ENCODE results near the gene ABHD10. TPM values are rescaled to one million over a fixed set of nuclear protein-coding genes. Genes with fewer than 3 reads are reported as not detected.

Gene ABHD10
- total RNA-seq, 1 donor from 2014 or later = 37.7 TPM

DNA sequence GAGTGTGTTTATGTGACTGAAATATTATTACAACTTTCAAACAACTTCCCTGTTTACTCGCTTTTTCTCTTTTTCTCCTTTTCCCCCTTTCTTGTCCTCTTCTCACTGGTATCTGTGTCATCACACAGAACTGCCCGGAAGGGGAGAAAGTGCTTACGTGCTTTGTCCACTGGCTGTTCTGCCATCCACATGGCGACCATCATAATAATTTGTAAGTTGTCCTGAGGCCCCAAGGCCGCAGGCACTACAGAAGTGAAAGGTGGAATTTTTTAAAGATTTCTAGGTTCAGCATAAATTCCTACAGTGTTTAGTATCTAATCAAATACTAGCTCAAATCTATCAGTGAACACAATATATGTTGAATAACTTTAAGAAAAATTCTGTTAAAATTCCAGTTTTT is 26.7 kb upstream of the ABHD10 start:
- no peaks in the 10 kb centered on the region for H3K36me3 Mint-ChIP-seq (ENCODE audit: low read depth)
- no peaks in the 10 kb centered on the region for H3K9me3 Mint-ChIP-seq
- H3K4me3 Mint-ChIP-seq = no peak overlapping the region
- no peaks in the 10 kb centered on the region for H3K4me1 Mint-ChIP-seq (ENCODE audit: low read depth)
- H3K27me3 Mint-ChIP-seq (ENCODE audit: insufficient read depth) = peaks cover 9% of the 10 kb centered on the region
- H3K27ac Mint-ChIP-seq = no peak overlapping the region
- DNase-seq (ENCODE audit: low spot score) = no peak
- intact Hi-C loops (cut with micrococcal nuclease) = no loop called here

- peaks cover 13% of the 10 kb centered on the region for H3K27me3 Mint-ChIP-seq (ENCODE audit: insufficient read depth)
- H3K4me3 Mint-ChIP-seq = no peak overlapping the region
- H3K9me3 Mint-ChIP-seq = no peaks in the 10 kb centered on the region
- H3K27ac Mint-ChIP-seq = no peak overlapping the region
- no peaks in the 10 kb centered on the region for H3K36me3 Mint-ChIP-seq (ENCODE audit: low read depth)
- DNase-seq (ENCODE audit: low spot score) = no peak
- intact Hi-C loops (cut with micrococcal nuclease) = no loop called here
- peaks cover 6% of the 10 kb centered on the region for H3K4me1 Mint-ChIP-seq (ENCODE audit: low read depth)
Measured at GRCh38 chr3:111952866-111953450, 25.9 kb upstream of the ABHD10 start.

- no peak overlapping the region for H3K27ac Mint-ChIP-seq
- peaks cover 12% of the 10 kb centered on the region for H3K27me3 Mint-ChIP-seq (ENCODE audit: insufficient read depth)
- no peaks in the 10 kb centered on the region for H3K36me3 Mint-ChIP-seq (ENCODE audit: low read depth)
- peaks cover 6% of the 10 kb centered on the region for H3K4me1 Mint-ChIP-seq (ENCODE audit: low read depth)
- H3K4me3 Mint-ChIP-seq = no peak overlapping the region
- no peak for DNase-seq (ENCODE audit: low spot score)
- H3K9me3 Mint-ChIP-seq = no peaks in the 10 kb centered on the region
- intact Hi-C loops (cut with micrococcal nuclease) = no loop called here
Measured at GRCh38 chr3:111954228-111954990, 24.4 kb upstream of the ABHD10 start.

DNA sequence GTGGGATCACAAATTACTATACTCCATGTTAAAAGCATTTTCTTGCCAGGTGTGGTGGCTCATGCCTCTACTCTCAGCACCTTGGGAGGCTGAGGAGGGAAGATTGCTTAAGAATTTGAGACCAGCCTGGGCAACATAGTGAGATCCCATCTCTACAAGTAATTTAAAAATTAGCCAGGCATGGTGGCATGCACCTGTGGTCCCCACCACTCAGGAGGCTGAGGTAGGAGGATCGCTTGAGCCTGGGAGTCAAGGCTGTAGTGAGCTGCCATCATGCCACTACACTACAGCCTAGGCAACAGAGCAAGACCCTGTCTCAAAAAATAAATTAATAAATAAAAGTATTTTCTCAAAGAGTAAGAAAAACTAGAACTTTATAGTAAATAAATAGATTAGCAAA is 22.9 kb upstream of the ABHD10 start:
- Mint-ChIP-seq H3K4me1 (ENCODE audit: low read depth) (peaks cover 6% of the 10 kb centered on the region), H3K4me3 (no peak overlapping the region), H3K36me3 (ENCODE audit: low read depth) (no peaks in the 10 kb centered on the region), H3K27ac (no peak overlapping the region), H3K9me3 (no peaks in the 10 kb centered on the region), H3K27me3 (ENCODE audit: insufficient read depth) (peaks cover 12% of the 10 kb centered on the region)
- no peak for DNase-seq (ENCODE audit: low spot score)
- intact Hi-C loops (cut with micrococcal nuclease) = no loop called here

GRCh38 chr3:111956449-111956848 is 22.4 kb upstream of the ABHD10 start:
- Mint-ChIP-seq H3K4me1 (ENCODE audit: low read depth) (peaks cover 6% of the 10 kb centered on the region), H3K27ac (no peak overlapping the region), H3K9me3 (no peaks in the 10 kb centered on the region), H3K4me3 (no peak overlapping the region), H3K36me3 (ENCODE audit: low read depth) (no peaks in the 10 kb centered on the region), H3K27me3 (ENCODE audit: insufficient read depth) (peaks cover 12% of the 10 kb centered on the region)
- DNase-seq (ENCODE audit: low spot score) = no peak
- intact Hi-C loops (cut with micrococcal nuclease) = no loop called here

- no peaks in the 10 kb centered on the region for H3K9me3 Mint-ChIP-seq
- no peak overlapping the region for H3K4me3 Mint-ChIP-seq
- DNase-seq (ENCODE audit: low spot score) = no peak
- no peak overlapping the region for H3K27ac Mint-ChIP-seq
- peaks cover 11% of the 10 kb centered on the region for H3K27me3 Mint-ChIP-seq (ENCODE audit: insufficient read depth)
- intact Hi-C loops (cut with micrococcal nuclease) = no loop called here
- no peaks in the 10 kb centered on the region for H3K36me3 Mint-ChIP-seq (ENCODE audit: low read depth)
- H3K4me1 Mint-ChIP-seq (ENCODE audit: low read depth) = peaks cover 6% of the 10 kb centered on the region
Measured at GRCh38 chr3:111956995-111957734, 21.7 kb upstream of the ABHD10 start.

GRCh38 chr3:111961461-111962164 is 17.2 kb upstream of the ABHD10 start:
- H3K27me3 Mint-ChIP-seq (ENCODE audit: insufficient read depth) = peaks cover 6% of the 10 kb centered on the region
- intact Hi-C loops (cut with micrococcal nuclease) = no loop called here
- no peak overlapping the region for H3K27ac Mint-ChIP-seq
- H3K4me3 Mint-ChIP-seq = no peak overlapping the region
- H3K36me3 Mint-ChIP-seq (ENCODE audit: low read depth) = no peaks in the 10 kb centered on the region
- no peak for DNase-seq (ENCODE audit: low spot score)
- no peaks in the 10 kb centered on the region for H3K9me3 Mint-ChIP-seq
- peaks cover 24% of the 10 kb centered on the region for H3K4me1 Mint-ChIP-seq (ENCODE audit: low read depth)

GRCh38 chr3:111963424-111963823 is 15.4 kb upstream of the ABHD10 start:
- H3K9me3 Mint-ChIP-seq = no peaks in the 10 kb centered on the region
- H3K4me3 Mint-ChIP-seq = no peak overlapping the region
- intact Hi-C loops (cut with micrococcal nuclease) = no loop called here
- no peaks in the 10 kb centered on the region for H3K36me3 Mint-ChIP-seq (ENCODE audit: low read depth)
- peaks cover 29% of the 10 kb centered on the region for H3K4me1 Mint-ChIP-seq (ENCODE audit: low read depth)
- no peak overlapping the region for H3K27ac Mint-ChIP-seq
- no peaks in the 10 kb centered on the region for H3K27me3 Mint-ChIP-seq (ENCODE audit: insufficient read depth)
- no peak for DNase-seq (ENCODE audit: low spot score)

GRCh38 chr3:111965484-111965883 is 13.3 kb upstream of the ABHD10 start:
- no peak overlapping the region for H3K4me3 Mint-ChIP-seq
- intact Hi-C loops (cut with micrococcal nuclease) = loop anchor here (1.0 kb wide), 1 partner anchor 37 kb away; no protein-coding TSS in a partner anchor
- DNase-seq (ENCODE audit: low spot score) = no peak
- H3K27ac Mint-ChIP-seq = no peak overlapping the region
- H3K9me3 Mint-ChIP-seq = no peaks in the 10 kb centered on the region
- no peaks in the 10 kb centered on the region for H3K27me3 Mint-ChIP-seq (ENCODE audit: insufficient read depth)
- no peaks in the 10 kb centered on the region for H3K36me3 Mint-ChIP-seq (ENCODE audit: low read depth)
- H3K4me1 Mint-ChIP-seq (ENCODE audit: low read depth) = peaks cover 29% of the 10 kb centered on the region

DNA sequence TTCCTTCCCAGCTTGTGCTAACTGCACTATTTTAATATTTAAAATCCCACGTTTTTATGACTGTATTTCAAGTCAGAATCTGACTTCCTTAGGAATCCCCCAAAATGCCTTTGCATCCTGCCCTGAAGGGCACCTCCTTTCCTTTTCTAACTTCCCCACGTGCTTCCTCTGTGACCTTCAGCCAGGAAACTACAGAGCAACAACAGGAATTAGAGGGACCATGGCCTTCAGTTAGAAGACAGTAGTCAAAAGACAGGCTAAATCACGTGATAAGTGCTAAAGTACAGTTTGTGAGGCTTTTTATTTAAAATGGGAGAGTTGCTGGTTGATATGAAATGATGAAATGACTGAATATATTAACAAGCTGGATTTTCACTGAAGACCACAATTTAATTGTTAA is 11.8 kb upstream of the ABHD10 start:
- intact Hi-C loops (cut with micrococcal nuclease) = loop anchor here (1.0 to 2.0 kb wide), 6 partner anchors 46 to 298 kb away; no protein-coding TSS in a partner anchor
- H3K4me1 Mint-ChIP-seq (ENCODE audit: low read depth) = peaks cover 29% of the 10 kb centered on the region
- no peak overlapping the region for H3K4me3 Mint-ChIP-seq
- no peak for DNase-seq (ENCODE audit: low spot score)
- H3K9me3 Mint-ChIP-seq = no peaks in the 10 kb centered on the region
- H3K27ac Mint-ChIP-seq = no peak overlapping the region
- H3K36me3 Mint-ChIP-seq (ENCODE audit: low read depth) = no peaks in the 10 kb centered on the region
- no peaks in the 10 kb centered on the region for H3K27me3 Mint-ChIP-seq (ENCODE audit: insufficient read depth)

- H3K36me3 Mint-ChIP-seq (ENCODE audit: low read depth) = no peaks in the 10 kb centered on the region
- H3K27ac Mint-ChIP-seq = no peak overlapping the region
- H3K4me3 Mint-ChIP-seq = no peak overlapping the region
- DNase-seq (ENCODE audit: low spot score) = peak; percentile 57
- H3K27me3 Mint-ChIP-seq (ENCODE audit: insufficient read depth) = no peaks in the 10 kb centered on the region
- H3K4me1 Mint-ChIP-seq (ENCODE audit: low read depth) = peaks cover 29% of the 10 kb centered on the region
- no peaks in the 10 kb centered on the region for H3K9me3 Mint-ChIP-seq
- intact Hi-C loops (cut with micrococcal nuclease) = loop anchor here (1.0 to 2.0 kb wide), 6 partner anchors 46 to 298 kb away; no protein-coding TSS in a partner anchor
Measured at GRCh38 chr3:111967651-111968274, 11.1 kb upstream of the ABHD10 start.

- Mint-ChIP-seq H3K27ac (no peak overlapping the region), H3K4me3 (no peak overlapping the region), H3K36me3 (ENCODE audit: low read depth) (no peaks in the 10 kb centered on the region), H3K4me1 (ENCODE audit: low read depth) (peaks cover 23% of the 10 kb centered on the region), H3K27me3 (ENCODE audit: insufficient read depth) (no peaks in the 10 kb centered on the region), H3K9me3 (no peaks in the 10 kb centered on the region)
- intact Hi-C loops (cut with micrococcal nuclease) = no loop called here
- DNase-seq (ENCODE audit: low spot score) = no peak
Measured at GRCh38 chr3:111968319-111969054, 10.3 kb upstream of the ABHD10 start.

Data from activated T-helper 1 cell treated with anti-CD3 and anti-CD28 coated beads, Interleukin-12 subunit alpha, Interleukin-12 subunit beta, Interleukin-2, Interleukin-4 antibody, amounts not matched to agents 30 ng/mL and 10 ng/mL and 1 ng/mL, durations not matched to agents 14 hours and 24 hours and 36 hours (primary cell).